K562 (cell line): Measurements from ENCODE around the gene SMC6. TPM values are rescaled to one million over a fixed set of nuclear protein-coding genes. Genes with fewer than 3 reads are reported as not detected.
A peak's percentile ranks its signal among the peaks of the same experiment; 100 is the strongest.

ENCODE experiments used
- ATAC-seq: fragments of 200-7000 bp; cut with Tn5 transposase; 3 replicates; pipeline ENCODE4 v1.9.1; 2020; ENCODE audit warnings: moderate library complexity
- BruUV-seq: library from RNA; stranded (reverse); fragments of 400-500 nt; replicated peaks from 2 replicates; lab custom pipeline; 2021; lab: Mats Ljungman, UMichigan
- CTCF ChIA-PET: fragments of 300-600 bp; formaldehyde crosslinking; extraction: SDS; loops from one replicate; lab custom pipeline; 2021; ENCODE audit warnings: low intra/inter-chr PET ratio; lab: Yijun Ruan, JAX
- POLR2A ChIA-PET: fragments of 300-600, 350-650 bp; sonication (Branson Sonifier 250); formaldehyde crosslinking; extraction: SDS; loops from one replicate; lab custom pipeline; 2021; ENCODE audit warnings: antibody characterized with exemption, inconsistent platforms; lab: Yijun Ruan, JAX
- DNase-seq, 4 experiments: peaks; one replicate each; pipeline versions ENCODE4 v3.0.0 to v3.0.0-alpha.2; 2011 to 2018; ENCODE audit warnings: low spot score in 3 of 4, mixed read lengths in 3 of 4; ENCODE audit errors: extremely low read depth in 1 of 4
- FAIRE-seq: peaks from 2 replicates; lab custom pipeline; 2011; peaks lifted over from hg19 to GRCh38; lab: Jason Lieb, UNC
- H2AFZ ChIP-seq: 2 replicates; pipeline ENCODE4 v1.6.0; 2011; ENCODE audit warnings: low read depth, low read length, control low read depth, inconsistent platforms
- H3K27ac ChIP-seq: fragments of 200-600 bp; 3 replicates; pipeline ENCODE4 v1.8.0; 2011; ENCODE audit warnings: low read depth, mild to moderate bottlenecking, control low read depth, inconsistent platforms, low read length, moderate library complexity, mixed read lengths; ENCODE audit errors: extremely low read depth
- H3K27me3 ChIP-seq, 2 experiments: fragments of 300-600 bp in 1 of 2; 2 replicates in 1 of 2; 3 replicates in 1 of 2; pipeline versions ENCODE4 v1.6.0 to v1.8.0; 2011; ENCODE audit warnings: inconsistent platforms in 2 of 2, low read length in 2 of 2, mild to moderate bottlenecking in 1 of 2, mixed read lengths in 1 of 2, moderate library complexity in 1 of 2; ENCODE audit not compliant: control insufficient read depth in 2 of 2, insufficient read depth in 2 of 2
- H3K36me3 ChIP-seq: fragments of 300-600 bp; 3 replicates; pipeline ENCODE4 v1.8.0; 2011; ENCODE audit warnings: mild to moderate bottlenecking, low read length, inconsistent platforms; ENCODE audit not compliant: control insufficient read depth, insufficient read depth
- H3K4me1 ChIP-seq, 2 experiments: fragments of 200-600 bp in 1 of 2; replicated peaks in 1 of 2; 2 replicates in 1 of 2; 3 replicates in 1 of 2; pipeline versions ENCODE4 v1.5.1 to v1.8.0; 2011; ENCODE audit warnings: inconsistent platforms in 2 of 2, low read length in 2 of 2, mild to moderate bottlenecking in 1 of 2, mixed read lengths in 1 of 2, moderate library complexity in 1 of 2; ENCODE audit not compliant: control insufficient read depth in 2 of 2, insufficient read depth in 2 of 2
- H3K4me2 ChIP-seq: 2 replicates; pipeline ENCODE4 v1.6.1; 2011; ENCODE audit warnings: low read length, control low read depth, inconsistent platforms, mixed read lengths; ENCODE audit not compliant: insufficient read depth
- H3K4me3 ChIP-seq: fragments of 200-600 bp; sonication (generic), shearing (Covaris generic); 2 replicates; pipeline ENCODE4 v1.5.1; 2016; ENCODE audit warnings: control low read depth, inconsistent platforms
- H3K79me2 ChIP-seq: fragments of 200-600 bp; 3 replicates; pipeline ENCODE4 v1.8.0; 2011; ENCODE audit warnings: low read length, inconsistent platforms; ENCODE audit not compliant: control insufficient read depth, insufficient read depth
- H3K9ac ChIP-seq, 2 experiments: 2 replicates each; pipeline versions ENCODE4 v1.6.0 to v1.6.1; 2011; ENCODE audit warnings: low read depth in 2 of 2, low read length in 2 of 2, control low read depth in 1 of 2, inconsistent platforms in 1 of 2, mild to moderate bottlenecking in 1 of 2, mixed read lengths in 1 of 2; ENCODE audit not compliant: insufficient read depth in 1 of 2
- H3K9me1 ChIP-seq: one replicate; pipeline ENCODE4 v1.6.0; 2011; ENCODE audit warnings: inconsistent platforms, mild to moderate bottlenecking, low read length, moderate library complexity; ENCODE audit not compliant: control insufficient read depth, insufficient read depth
- H3K9me3 ChIP-seq: replicated peaks from 2 replicates; pipeline ENCODE4 v1.5.1; 2011; ENCODE audit warnings: low read depth, low read length, inconsistent platforms; ENCODE audit not compliant: control insufficient read depth, insufficient read depth
- H4K20me1 ChIP-seq: replicated peaks from 2 replicates; pipeline ENCODE4 v1.6.1; 2011; ENCODE audit warnings: low read length, inconsistent platforms, mixed read lengths; ENCODE audit not compliant: control insufficient read depth, insufficient read depth
- DPF2 ChIP-seq: fragments of 450-650 bp; IDR thresholded peaks from 2 replicates; pipeline ENCODE4 v1.6.1; 2016
- FOXP4 ChIP-seq: sonication (generic); formaldehyde crosslinking; IDR thresholded peaks from 2 replicates; pipeline ENCODE4 v1.8.0; 2022; ENCODE audit warnings: mild to moderate bottlenecking, missing genetic modification reagents, borderline replicate concordance
- GABPB1 ChIP-seq: sonication (generic); formaldehyde crosslinking; IDR thresholded peaks from 2 replicates; pipeline ENCODE4 v1.8.0; 2022; ENCODE audit warnings: mild to moderate bottlenecking, missing genetic modification reagents
- RBM39 ChIP-seq: fragments of 200-400 bp; formaldehyde crosslinking; optimal IDR thresholded peaks from 2 replicates; pipeline ENCODE3; 2018; ENCODE audit warnings: low read depth, low read length
- U2AF2 ChIP-seq: fragments of 200-400 bp; formaldehyde crosslinking; optimal IDR thresholded peaks from 2 replicates; pipeline ENCODE3; 2017; ENCODE audit warnings: low read depth, mild to moderate bottlenecking, low read length
- ZNF121 ChIP-seq: sonication (generic); formaldehyde crosslinking; conservative IDR thresholded peaks from 2 replicates; pipeline ENCODE4 v1.8.0; 2022; ENCODE audit warnings: missing genetic modification reagents
- ZNF184 ChIP-seq: sonication (generic); formaldehyde crosslinking; IDR thresholded peaks from 2 replicates; pipeline ENCODE4 v1.5.0; 2020; ENCODE audit warnings: missing genetic modification reagents
- ZNF584 ChIP-seq: fragments of 200-800 bp; sonication (Bioruptor generic); IDR thresholded peaks from 2 replicates; pipeline ENCODE4 v1.6.1; 2016; ENCODE audit warnings: low read depth, mild to moderate bottlenecking, missing genetic modification characterization, missing compliant biosample characterization
- ZNF740 ChIP-seq, 3 experiments: fragments of 200-800 bp in 1 of 3; sonication (Bioruptor generic) in 1 of 3; sonication (generic) in 1 of 3; formaldehyde crosslinking in 1 of 3; IDR thresholded peaks; 2 replicates each; pipeline versions ENCODE4 v1.6.1 to v1.8.0; 2016 to 2022; ENCODE audit warnings: mild to moderate bottlenecking in 2 of 3, missing compliant biosample characterization in 2 of 3, missing genetic modification characterization in 2 of 3, missing genetic modification reagents in 1 of 3
- WGBS: fragments of 100-300 bp; shearing (Covaris generic); methylation state at CpG from one replicate; pipeline ENCODE4 v1.1.6; 2016; ENCODE audit warnings: low coverage, mixed read lengths; ENCODE audit not compliant: insufficient coverage; ENCODE audit errors: missing lambda C conversion rate; 5-methylcytosine and 5-hydroxymethylcytosine counted together
- in situ Hi-C: fragments of 300-500 bp; cut with MboI; formaldehyde crosslinking; loops from 4 replicates; pipeline ENCODE4 v1.15.0; 2018; ENCODE audit warnings: inconsistent platforms, mixed read lengths
- intact Hi-C: fragments of 100-400 bp; cut with micrococcal nuclease; formaldehyde crosslinking; loops from 2 replicates; pipeline ENCODE4 v1.14.2; 2022
- polyA plus RNA-seq, 8 experiments: library from polyadenylated mRNA; depleted of rRNA in 4 of 8; stranded (reverse) in 5 of 8; unstranded in 3 of 8; fragments of >200 nt; fragmentation: Nextera tagmentation in 2 of 8; fragmentation: Illumina TruSeq in 1 of 8; extraction: Ambion mirVana in 2 of 8; extraction: Trizol in 1 of 8; gene quantifications; 2 replicates each; pipeline versions ENCODE4 v1.2.1 to v1.2.3, GENCODE V29; 2011 to 2014; ENCODE audit warnings: inconsistent platforms in 1 of 8, missing spikeins in 1 of 8
- total RNA-seq, 7 experiments: library from RNA; depleted of rRNA in 6 of 7; stranded (reverse); fragments of >200 nt in 6 of 7; fragmentation: Illumina TruSeq in 2 of 7; extraction: Trizol in 2 of 7; gene quantifications; 2 replicates each; pipeline versions ENCODE4 v1.2.1 to v1.2.3, GENCODE V29; 2011 to 2021; ENCODE audit warnings: low replicate concordance in 1 of 7
- TF ChIP-seq, protein P1 (sequence below): fragments of 250-450 bp; sonication (Bioruptor Pico); IDR thresholded peaks from 2 replicates; pipeline ENCODE4 v1.9.0; 2021; ENCODE audit warnings: mild to moderate bottlenecking

The SMC6 gene
- total and polyA plus RNA-seq, 9 of the 15 experiments (the other 6 are each of a cell fraction or from before 2014, with no cell fraction given) = 14.2 to 75.9 (median 47.7) TPM

DNA sequence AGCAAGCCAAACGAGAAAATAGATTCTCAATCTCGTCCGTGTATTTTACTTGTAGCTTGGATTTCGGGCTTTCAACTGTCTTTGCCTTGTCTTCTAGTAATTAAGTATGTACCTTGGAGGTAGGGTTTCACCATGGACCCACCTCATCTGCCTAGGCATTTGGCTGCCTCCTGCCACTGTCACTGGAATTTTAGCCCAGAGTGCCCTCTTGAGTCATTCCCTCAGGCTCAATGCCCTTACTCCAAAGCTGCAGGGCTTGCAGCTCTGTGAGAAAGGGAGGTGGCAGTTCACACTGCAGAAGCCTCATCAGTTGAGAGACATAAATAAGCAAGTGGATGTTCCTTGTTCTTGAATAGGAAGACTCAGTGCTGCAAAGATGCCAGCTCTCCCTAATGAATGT is 123.5 kb downstream of the SMC6 start:
- Histone ChIP-seq H3K4me1 (peaks cover 3 to 7% of the 10 kb centered on the region in 2 experiments; a peak in 4 of 5 replicates), H4K20me1 (no peaks in the 10 kb centered on the region; the same call in 1 of the 2 replicates), H3K9me3 (no peaks in the 10 kb centered on the region), H3K4me3 (no peak overlapping the region), H3K27ac (no peak overlapping the region), H3K4me2 (no peak overlapping the region), H3K9me1 (no peaks in the 10 kb centered on the region), H3K36me3 (no peaks in the 10 kb centered on the region), H3K27me3 (no peaks in the 10 kb centered on the region), H3K9ac (no peak overlapping the region), H3K79me2 (no peaks in the 10 kb centered on the region), H2AFZ (no peak overlapping the region)
- intact Hi-C loops = no loop called here
- no peak for FAIRE-seq
- POLR2A ChIA-PET = interaction anchor here (0.6 to 1.4 kb wide), 2 partner anchors 16 to 56 kb away, joined by 3 read pairs; no protein-coding TSS in a partner anchor
- no peak for DNase-seq
- CTCF ChIA-PET = interaction anchor here (0.6 kb wide), 1 partner anchor 160 kb away, joined by 4 read pairs; no protein-coding TSS in a partner anchor
- ATAC-seq = no peak
- WGBS = 29% methylated on average over 4 of the region's 4 CpGs
- in situ Hi-C loops = no loop called here
- no peak for TF ChIP-seq DPF2
- no TSS peak for BruUV-seq

- no peaks in the 10 kb centered on the region for H3K79me2 ChIP-seq
- H3K9me1 ChIP-seq = no peaks in the 10 kb centered on the region
- 6% methylated on average over 2 of the region's 2 CpGs for WGBS
- H2AFZ ChIP-seq = no peak overlapping the region
- no peak overlapping the region for H3K27ac ChIP-seq
- no peak overlapping the region for H3K9ac ChIP-seq
- no peak for FAIRE-seq
- ChIA-PET POLR2A (interaction anchor here (1.4 kb wide), 1 partner anchor 14 kb away, joined by 3 read pairs; no protein-coding TSS in a partner anchor), CTCF (interaction anchor here (0.7 kb wide), 1 partner anchor 112 kb away, joined by 3 read pairs; no protein-coding TSS in a partner anchor)
- no peaks in the 10 kb centered on the region; the same call in 1 of the 2 replicates for H4K20me1 ChIP-seq
- no peaks in the 10 kb centered on the region for H3K27me3 ChIP-seq
- in situ Hi-C loops = no loop called here
- peaks cover 3 to 7% of the 10 kb centered on the region in 2 experiments; a peak in 4 of 5 replicates for H3K4me1 ChIP-seq
- H3K4me3 ChIP-seq = no peak overlapping the region
- no TSS peak for BruUV-seq
- no peaks in the 10 kb centered on the region for H3K36me3 ChIP-seq
- intact Hi-C loops = no loop called here
- no peaks in the 10 kb centered on the region for H3K9me3 ChIP-seq
- no peak for DNase-seq
- no peak overlapping the region for H3K4me2 ChIP-seq
- ATAC-seq = peak; percentile 14; the same call in 1 of the 3 replicates
- TF ChIP-seq ZNF121 = no peak
- TF ChIP-seq GABPB1 (CRISPR knock-in tag) = no peak
- TF ChIP-seq ZNF584 (CRISPR knock-in tag) = no peak
- no peak for TF ChIP-seq ZNF740 (CRISPR knock-in tag; IDR thresholded peaks at IDR 0.05)
- TF ChIP-seq ZNF740 (tag; IDR thresholded peaks at IDR 0.05) = no peak
- TF ChIP-seq U2AF2 = no peak
- TF ChIP-seq, protein P1, sequence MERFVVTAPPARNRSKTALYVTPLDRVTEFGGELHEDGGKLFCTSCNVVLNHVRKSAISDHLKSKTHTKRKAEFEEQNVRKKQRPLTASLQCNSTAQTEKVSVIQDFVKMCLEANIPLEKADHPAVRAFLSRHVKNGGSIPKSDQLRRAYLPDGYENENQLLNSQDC = no peak
- no peak for TF ChIP-seq RBM39
- no peak for TF ChIP-seq ZNF184
- no peak for TF ChIP-seq FOXP4 (CRISPR knock-in tag)
Observed at GRCh38 chr2:17628349-17629261, 125.0 kb downstream of the SMC6 start.
